GM23338 (cell line): ENCODE measurements around the gene SLX4. TPM values are rescaled to one million over a fixed set of nuclear protein-coding genes. Genes with fewer than 3 reads are reported as not detected.
"Not testable (repeated sequence)": the region's sequence is repeated elsewhere in the genome, so short reads cannot be mapped to it uniquely, and the experiment has no call there.

ENCODE experiments used
- ATAC-seq: fragments of 200-7000 bp; cut with Tn5 transposase; 3 replicates; pipeline ENCODE4 v1.9.1; 2020
- DNase-seq: peaks from one replicate; pipeline ENCODE4 v3.0.0-alpha.2; 2015; ENCODE audit warnings: low spot score
- H2AFZ ChIP-seq: fragments of 200-600 bp; sonication (generic); 2 replicates; pipeline ENCODE4 v1.8.0; 2016; ENCODE audit warnings: antibody characterized with exemption, mild to moderate bottlenecking, moderate library complexity
- H3F3A ChIP-seq: fragments of 200-600 bp; sonication (generic); replicated peaks from 2 replicates; pipeline ENCODE4 v1.8.0; 2017; ENCODE audit warnings: antibody characterized with exemption, mixed run types, low read depth
- H3K27ac ChIP-seq: fragments of 200-600 bp; sonication (generic); 2 replicates; pipeline ENCODE4 v1.6.1; 2016; ENCODE audit warnings: low read depth
- H3K27me3 ChIP-seq: fragments of 200-600 bp; sonication (generic); 2 replicates; pipeline ENCODE4 v1.8.0; 2016; ENCODE audit warnings: mild to moderate bottlenecking, mixed run types, moderate library complexity; ENCODE audit not compliant: insufficient read depth
- H3K36me3 ChIP-seq: fragments of 200-600 bp; sonication (generic); 2 replicates; pipeline ENCODE4 v1.8.0; 2016; ENCODE audit warnings: mild to moderate bottlenecking; ENCODE audit not compliant: insufficient read depth
- H3K4me1 ChIP-seq: fragments of 200-600 bp; sonication (generic); 2 replicates; pipeline ENCODE4 v1.8.0; 2016; ENCODE audit warnings: mild to moderate bottlenecking, moderate library complexity; ENCODE audit not compliant: insufficient read depth
- H3K4me2 ChIP-seq: fragments of 200-600 bp; sonication (generic); 2 replicates; pipeline ENCODE4 v1.7.1; 2017; ENCODE audit warnings: mixed run types
- H3K4me3 ChIP-seq: fragments of 200-600 bp; sonication (generic); 2 replicates; pipeline ENCODE4 v1.6.1; 2016; ENCODE audit warnings: mixed run types
- H3K79me2 ChIP-seq: fragments of 200-600 bp; sonication (generic); replicated peaks from 2 replicates; pipeline ENCODE4 v1.8.0; 2017; ENCODE audit warnings: mild to moderate bottlenecking; ENCODE audit not compliant: insufficient read depth
- H3K9me2 ChIP-seq: fragments of 200-600 bp; sonication (generic); 2 replicates; pipeline ENCODE4 v1.8.0; 2017; ENCODE audit not compliant: insufficient read depth
- H4K20me1 ChIP-seq: fragments of 200-600 bp; sonication (generic); replicated peaks from 2 replicates; pipeline ENCODE4 v1.8.0; 2017; ENCODE audit warnings: mild to moderate bottlenecking; ENCODE audit not compliant: insufficient read depth
- H3K27ac Mint-ChIP-seq: 2 replicates; pipeline ENCODE4 v1.8.0; 2020; ENCODE audit warnings: inconsistent platforms, mild to moderate bottlenecking, moderate library complexity, mixed read lengths
- H3K27me3 Mint-ChIP-seq: 3 replicates; pipeline ENCODE4 v1.8.0; 2022; ENCODE audit warnings: low read depth, mild to moderate bottlenecking, moderate library complexity, mixed read lengths, inconsistent platforms; ENCODE audit not compliant: insufficient read depth, poor library complexity
- H3K36me3 Mint-ChIP-seq: 3 replicates; pipeline ENCODE4 v1.8.0; 2021; ENCODE audit warnings: low read depth, mild to moderate bottlenecking, inconsistent platforms, moderate library complexity, mixed read lengths
- H3K4me1 Mint-ChIP-seq: 3 replicates; pipeline ENCODE4 v1.8.0; 2020; ENCODE audit warnings: mild to moderate bottlenecking, inconsistent platforms, mixed read lengths
- H3K4me3 Mint-ChIP-seq: 3 replicates; pipeline ENCODE4 v1.8.0; 2021; ENCODE audit warnings: moderate library complexity, mild to moderate bottlenecking, inconsistent platforms, mixed read lengths
- H3K9me3 Mint-ChIP-seq: 3 replicates; pipeline ENCODE4 v1.8.0; 2020; ENCODE audit warnings: moderate library complexity, mild to moderate bottlenecking, inconsistent platforms, mixed read lengths
- ETS1 ChIP-seq: IDR thresholded peaks from 2 replicates; pipeline ENCODE4 v1.6.1; 2016; ENCODE audit warnings: antibody characterized with exemption
- EZH2 ChIP-seq: fragments of 200-600 bp; sonication (generic); IDR thresholded peaks from one replicate; pipeline ENCODE4 v1.8.0; 2017; ENCODE audit warnings: antibody characterized with exemption, mild to moderate bottlenecking, low read depth; ENCODE audit not compliant: unreplicated experiment
- EZH2phosphoT487 ChIP-seq: fragments of 200-600 bp; sonication (generic); IDR thresholded peaks from one replicate; pipeline ENCODE4 v1.8.1; 2018; ENCODE audit warnings: antibody characterized with exemption; ENCODE audit not compliant: unreplicated experiment
- JUNB ChIP-seq: IDR thresholded peaks from one replicate; pipeline ENCODE4 v1.6.1; 2016; ENCODE audit warnings: antibody characterized with exemption; ENCODE audit not compliant: unreplicated experiment
- NANOG ChIP-seq: IDR thresholded peaks from 2 replicates; pipeline ENCODE4 v1.6.1; 2016; ENCODE audit warnings: antibody characterized with exemption, borderline replicate concordance
- POLR2AphosphoS5 ChIP-seq: IDR thresholded peaks from 2 replicates; pipeline ENCODE4 v1.6.1; 2016; ENCODE audit warnings: antibody characterized with exemption, low read depth
- REST ChIP-seq: IDR thresholded peaks from one replicate; pipeline ENCODE4 v1.6.1; 2018; ENCODE audit warnings: antibody characterized with exemption; ENCODE audit not compliant: unreplicated experiment
- ZNF331 ChIP-seq: fragments of 250-450 bp; sonication (Bioruptor Pico); IDR thresholded peaks from 2 replicates; pipeline ENCODE4 v1.5.0; 2020; ENCODE audit warnings: low read depth, mild to moderate bottlenecking, moderate library complexity
- ZNF462 ChIP-seq: fragments of 250-450 bp; sonication (Bioruptor Pico); IDR thresholded peaks from 2 replicates; pipeline ENCODE4 v1.5.0; 2020; ENCODE audit warnings: mild to moderate bottlenecking, moderate library complexity
- polyA plus RNA-seq: library from polyadenylated mRNA; unstranded; fragments of >200 nt; fragmentation: Nextera tagmentation; extraction: Ambion mirVana; gene quantifications from 2 replicates; pipeline ENCODE4 v1.2.1, GENCODE V29; 2016
- total RNA-seq: library from RNA; depleted of rRNA; stranded (reverse); fragments of >200 nt; shearing (Covaris generic); gene quantifications from 2 replicates; pipeline ENCODE4 v1.2.3, GENCODE V29; 2014
- TF ChIP-seq, protein P1 (sequence below), 2 experiments: fragments of 200-600 bp in 1 of 2; sonication (generic) in 1 of 2; conservative IDR thresholded peaks; 2 replicates each; pipeline versions ENCODE4 v1.5.1 to v1.6.1; 2016 to 2017; ENCODE audit warnings: antibody characterized with exemption in 2 of 2, low read depth in 2 of 2, mild to moderate bottlenecking in 2 of 2, moderate library complexity in 1 of 2

SLX4 gene
- total and polyA plus RNA-seq, 2 experiments from 2014 or later = 3.0 to 15.2 TPM

GRCh38 chr16:3608976-3609375, 2.4 kb downstream of the SLX4 start:
- Histone ChIP-seq H3K79me2 (peaks cover 20% of the 10 kb centered on the region), H3F3A (peaks cover 16% of the 10 kb centered on the region; the same call in 1 of the 2 replicates)
- H3K36me3 Mint-ChIP-seq = peaks cover 19% of the 10 kb centered on the region
- not testable (repeated sequence) for H2AFZ ChIP-seq, H3K27ac ChIP-seq, H4K20me1 ChIP-seq, H3K4me1 ChIP-seq, DNase-seq, H3K9me2 ChIP-seq, H3K9me3 Mint-ChIP-seq, H3K4me2 ChIP-seq, H3K36me3 ChIP-seq, ATAC-seq, H3K27ac Mint-ChIP-seq, H3K4me3 Mint-ChIP-seq, H3K27me3 ChIP-seq, H3K4me3 ChIP-seq, H3K27me3 Mint-ChIP-seq
- peaks cover 21% of the 10 kb centered on the region for H3K4me1 Mint-ChIP-seq

DNA sequence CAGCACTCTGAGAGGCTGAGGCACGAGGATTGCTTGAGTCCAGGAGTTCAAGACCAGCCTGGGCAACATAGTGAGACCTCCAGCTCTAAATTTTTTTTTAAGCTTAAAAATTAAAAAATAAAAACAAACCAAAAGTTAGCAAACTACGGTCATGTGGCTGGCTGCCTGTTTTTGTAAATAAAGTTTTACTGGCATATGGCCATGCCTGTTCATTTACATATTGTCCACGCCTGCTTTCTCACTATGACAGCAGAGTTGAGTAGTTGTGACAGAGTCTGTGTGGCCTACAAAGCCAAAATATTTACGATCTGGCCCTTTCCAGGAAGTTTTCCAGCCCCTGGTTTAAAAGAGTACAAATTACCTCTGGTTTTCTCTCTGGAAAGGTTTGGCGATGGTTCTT, 3.3 kb downstream of the SLX4 start:
- peaks cover 6% of the 10 kb centered on the region for H3K4me1 ChIP-seq
- H3K4me1 Mint-ChIP-seq = peaks cover 16% of the 10 kb centered on the region
- peaks cover 8% of the 10 kb centered on the region for H3K36me3 ChIP-seq
- H2AFZ ChIP-seq = no peak overlapping the region
- no peaks in the 10 kb centered on the region for H3K9me3 Mint-ChIP-seq
- peaks cover 6% of the 10 kb centered on the region for H3K27me3 Mint-ChIP-seq
- H3K36me3 Mint-ChIP-seq = peaks cover 26% of the 10 kb centered on the region
- H3K27ac Mint-ChIP-seq = no peak overlapping the region; the same call in 1 of the 2 replicates
- no peaks in the 10 kb centered on the region for H3K27me3 ChIP-seq
- H3K9me2 ChIP-seq = no peaks in the 10 kb centered on the region
- H3F3A ChIP-seq = peaks cover 16% of the 10 kb centered on the region; the same call in 1 of the 2 replicates
- no peak overlapping the region for H3K27ac ChIP-seq
- H3K4me2 ChIP-seq = no peak overlapping the region
- DNase-seq (no peak), ATAC-seq (no peak)
- H3K4me3 Mint-ChIP-seq = no peak overlapping the region
- peaks cover 9% of the 10 kb centered on the region; the same call in 1 of the 2 replicates for H4K20me1 ChIP-seq
- peaks cover 11% of the 10 kb centered on the region for H3K79me2 ChIP-seq
- H3K4me3 ChIP-seq = no peak overlapping the region
- TF ChIP-seq NANOG = no peak
- TF ChIP-seq ZNF462 = no peak
- no peak for TF ChIP-seq EZH2
- TF ChIP-seq REST = no peak
- TF ChIP-seq EZH2phosphoT487 = no peak
- TF ChIP-seq JUNB = no peak
- TF ChIP-seq, protein P1, sequence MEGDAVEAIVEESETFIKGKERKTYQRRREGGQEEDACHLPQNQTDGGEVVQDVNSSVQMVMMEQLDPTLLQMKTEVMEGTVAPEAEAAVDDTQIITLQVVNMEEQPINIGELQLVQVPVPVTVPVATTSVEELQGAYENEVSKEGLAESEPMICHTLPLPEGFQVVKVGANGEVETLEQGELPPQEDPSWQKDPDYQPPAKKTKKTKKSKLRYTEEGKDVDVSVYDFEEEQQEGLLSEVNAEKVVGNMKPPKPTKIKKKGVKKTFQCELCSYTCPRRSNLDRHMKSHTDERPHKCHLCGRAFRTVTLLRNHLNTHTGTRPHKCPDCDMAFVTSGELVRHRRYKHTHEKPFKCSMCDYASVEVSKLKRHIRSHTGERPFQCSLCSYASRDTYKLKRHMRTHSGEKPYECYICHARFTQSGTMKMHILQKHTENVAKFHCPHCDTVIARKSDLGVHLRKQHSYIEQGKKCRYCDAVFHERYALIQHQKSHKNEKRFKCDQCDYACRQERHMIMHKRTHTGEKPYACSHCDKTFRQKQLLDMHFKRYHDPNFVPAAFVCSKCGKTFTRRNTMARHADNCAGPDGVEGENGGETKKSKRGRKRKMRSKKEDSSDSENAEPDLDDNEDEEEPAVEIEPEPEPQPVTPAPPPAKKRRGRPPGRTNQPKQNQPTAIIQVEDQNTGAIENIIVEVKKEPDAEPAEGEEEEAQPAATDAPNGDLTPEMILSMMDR (conservative IDR thresholded peaks at IDR 0.05; ENCODE audit: low read depth in 2 of 2) = no peak
- TF ChIP-seq POLR2AphosphoS5 = no peak
- TF ChIP-seq ZNF331 = no peak
- no peak for TF ChIP-seq ETS1
